IgD-negative memory B cell (primary cell): ENCODE measurements around the gene PPIC. TPM values are rescaled to one million over a fixed set of nuclear protein-coding genes. Genes with fewer than 3 reads are reported as not detected.

Experiments used
- H3K27ac Mint-ChIP-seq, 3 donors: one replicate each; pipeline ENCODE4 v1.8.0; 2020 to 2022; ENCODE audit warnings: mild to moderate bottlenecking in 3 of 3, mixed read lengths in 3 of 3, moderate library complexity in 1 of 3
- H3K27me3 Mint-ChIP-seq: one replicate; pipeline ENCODE4 v1.8.0; 2021; ENCODE audit warnings: mixed read lengths
- H3K36me3 Mint-ChIP-seq: one replicate; pipeline ENCODE4 v1.8.0; 2020; ENCODE audit warnings: mild to moderate bottlenecking, mixed read lengths
- H3K4me1 Mint-ChIP-seq, 3 donors: one replicate each; pipeline ENCODE4 v1.8.0; 2020 to 2022; ENCODE audit warnings: mixed read lengths in 3 of 3, mild to moderate bottlenecking in 1 of 3
- H3K4me3 Mint-ChIP-seq, 4 donors: one replicate each; pipeline ENCODE4 v1.8.0; 2020 to 2022; ENCODE audit warnings: mild to moderate bottlenecking in 4 of 4, mixed read lengths in 4 of 4, moderate library complexity in 3 of 4
- H3K9me3 Mint-ChIP-seq, 3 donors: one replicate each; pipeline ENCODE4 v1.8.0; 2020 to 2021; ENCODE audit warnings: mixed read lengths in 3 of 3, mild to moderate bottlenecking in 1 of 3
- polyA plus RNA-seq: library from polyadenylated mRNA; unstranded; fragments of 300-500 nt; fragmentation: Illumina TruSeq; gene quantifications from one replicate; pipeline ENCODE4 v1.2.3, GENCODE V29; 2021

The PPIC gene
- not detected for polyA plus RNA-seq

GRCh38 chr5:123036391-123037103 is at the start of gene PPIC:
TSS of gene PPIC (minus strand) at chr5:123036725. CDS start at chr5:123036625, 100 bp downstream.
- Mint-ChIP-seq H3K27ac (peak within 1 kb of the TSS in 1 of 3 donors; percentile 31), H3K4me3 (peak within 1 kb of the TSS; percentile 63 to 92 (median 86)), H3K36me3 (no peaks in the 10 kb centered on the region), H3K4me1 (peaks cover 7 to 9% (median 7%) of the 10 kb centered on the region in 3 donors), H3K27me3 (peaks cover 34% of the 10 kb centered on the region), H3K9me3 (peaks cover 0 to 2% (median 0%) of the 10 kb centered on the region in 3 donors)

- peak overlapping the region in 1 of 3 donors; percentile 53 for H3K27ac Mint-ChIP-seq
- H3K27me3 Mint-ChIP-seq = peaks cover 56% of the 10 kb centered on the region
- H3K4me3 Mint-ChIP-seq = peak overlapping the region in 1 of 4 donors; percentile 3
- H3K9me3 Mint-ChIP-seq = no peaks in the 10 kb centered on the region
- peaks cover 4 to 13% (median 11%) of the 10 kb centered on the region in 3 donors for H3K4me1 Mint-ChIP-seq
- H3K36me3 Mint-ChIP-seq = peaks cover 2% of the 10 kb centered on the region
Observed at GRCh38 chr5:123085638-123086286, 49.2 kb upstream of the PPIC start.

- Mint-ChIP-seq H3K27me3 (peaks cover 55% of the 10 kb centered on the region), H3K27ac (no peak overlapping the region), H3K36me3 (peaks cover 2% of the 10 kb centered on the region), H3K9me3 (no peaks in the 10 kb centered on the region), H3K4me3 (no peak overlapping the region), H3K4me1 (peaks cover 4 to 13% (median 11%) of the 10 kb centered on the region in 3 donors)
Observed at GRCh38 chr5:123084730-123085605, 48.4 kb upstream of the PPIC start.

- Mint-ChIP-seq H3K4me1 (peaks cover 0 to 9% (median 9%) of the 10 kb centered on the region in 3 donors), H3K27ac (peak overlapping the region in 1 of 3 donors; percentile 39), H3K36me3 (peaks cover 2% of the 10 kb centered on the region), H3K9me3 (no peaks in the 10 kb centered on the region), H3K27me3 (peaks cover 50% of the 10 kb centered on the region), H3K4me3 (no peak overlapping the region)
Observed at GRCh38 chr5:123083298-123083697, 46.8 kb upstream of the PPIC start.

- Mint-ChIP-seq H3K27me3 (peaks cover 30% of the 10 kb centered on the region), H3K4me1 (peaks cover 0 to 2% (median 0%) of the 10 kb centered on the region in 3 donors), H3K4me3 (no peak overlapping the region), H3K9me3 (peaks cover 0 to 1% (median 0%) of the 10 kb centered on the region in 3 donors), H3K36me3 (no peaks in the 10 kb centered on the region), H3K27ac (no peak overlapping the region)
Observed at GRCh38 chr5:123080215-123080614, 43.7 kb upstream of the PPIC start.

- Mint-ChIP-seq H3K27me3 (peaks cover 19% of the 10 kb centered on the region), H3K36me3 (no peaks in the 10 kb centered on the region), H3K9me3 (peaks cover 0 to 1% (median 0%) of the 10 kb centered on the region in 3 donors), H3K27ac (no peak overlapping the region), H3K4me1 (no peaks in the 10 kb centered on the region), H3K4me3 (no peak overlapping the region)
Observed at GRCh38 chr5:123075521-123076163, 39.1 kb upstream of the PPIC start.

GRCh38 chr5:123068368-123068938 is 31.9 kb upstream of the PPIC start:
- peaks cover 0 to 2% (median 0%) of the 10 kb centered on the region in 3 donors for H3K9me3 Mint-ChIP-seq
- peaks cover 13% of the 10 kb centered on the region for H3K27me3 Mint-ChIP-seq
- no peaks in the 10 kb centered on the region for H3K36me3 Mint-ChIP-seq
- H3K27ac Mint-ChIP-seq = no peak overlapping the region
- H3K4me1 Mint-ChIP-seq = no peaks in the 10 kb centered on the region
- H3K4me3 Mint-ChIP-seq = no peak overlapping the region

- Mint-ChIP-seq H3K27ac (no peak overlapping the region), H3K36me3 (no peaks in the 10 kb centered on the region), H3K4me3 (no peak overlapping the region), H3K9me3 (peaks cover 2 to 7% (median 3%) of the 10 kb centered on the region in 3 donors), H3K4me1 (no peaks in the 10 kb centered on the region), H3K27me3 (peaks cover 11% of the 10 kb centered on the region)
Observed at GRCh38 chr5:123066016-123066415, 29.5 kb upstream of the PPIC start.

- Mint-ChIP-seq H3K4me3 (no peak overlapping the region), H3K27me3 (peaks cover 15% of the 10 kb centered on the region), H3K27ac (no peak overlapping the region), H3K36me3 (no peaks in the 10 kb centered on the region), H3K9me3 (peaks cover 3 to 7% (median 3%) of the 10 kb centered on the region in 3 donors), H3K4me1 (peaks cover 0 to 2% (median 0%) of the 10 kb centered on the region in 3 donors)
Observed at GRCh38 chr5:123059455-123059854, 22.9 kb upstream of the PPIC start.

GRCh38 chr5:123051206-123051605 is 14.7 kb upstream of the PPIC start:
- H3K36me3 Mint-ChIP-seq = no peaks in the 10 kb centered on the region
- peaks cover 14% of the 10 kb centered on the region for H3K27me3 Mint-ChIP-seq

GRCh38 chr5:123047706-123048105 is 11.2 kb upstream of the PPIC start:
- peaks cover 5 to 12% (median 7%) of the 10 kb centered on the region in 3 donors for H3K9me3 Mint-ChIP-seq

More at GRCh38 chr5:123051206-123051605, 14.7 kb upstream of the PPIC start:
- Mint-ChIP-seq H3K4me1 (no peaks in the 10 kb centered on the region), H3K4me3 (no peak overlapping the region), H3K27ac (no peak overlapping the region), H3K9me3 (peaks cover 5 to 12% (median 7%) of the 10 kb centered on the region in 3 donors)

GRCh38 chr5:123046222-123046621 is 9.7 kb upstream of the PPIC start:
- Mint-ChIP-seq H3K4me3 (no peak overlapping the region), H3K27me3 (peaks cover 18% of the 10 kb centered on the region), H3K9me3 (peaks cover under 1 to 2% (median 1%) of the 10 kb centered on the region in 3 donors), H3K4me1 (no peaks in the 10 kb centered on the region), H3K36me3 (no peaks in the 10 kb centered on the region), H3K27ac (no peak overlapping the region)

More at GRCh38 chr5:123047706-123048105, 11.2 kb upstream of the PPIC start:
- no peaks in the 10 kb centered on the region for H3K36me3 Mint-ChIP-seq
- peaks cover 18% of the 10 kb centered on the region for H3K27me3 Mint-ChIP-seq
- no peaks in the 10 kb centered on the region for H3K4me1 Mint-ChIP-seq
- H3K4me3 Mint-ChIP-seq = no peak overlapping the region
- H3K27ac Mint-ChIP-seq = no peak overlapping the region

- Mint-ChIP-seq H3K4me3 (no peak overlapping the region), H3K9me3 (no peaks in the 10 kb centered on the region), H3K36me3 (no peaks in the 10 kb centered on the region), H3K27me3 (peaks cover 18% of the 10 kb centered on the region), H3K27ac (no peak overlapping the region), H3K4me1 (no peaks in the 10 kb centered on the region)
Observed at GRCh38 chr5:123044926-123045617, 8.5 kb upstream of the PPIC start.
